ENCODE results near the gene C1QC. TPM values are rescaled to one million over a fixed set of nuclear protein-coding genes. Genes with fewer than 3 reads are reported as not detected.

Gene C1QC
- total and polyA plus RNA-seq, 11 donors: 13.9 to 674 (median 50.0) TPM

DNA sequence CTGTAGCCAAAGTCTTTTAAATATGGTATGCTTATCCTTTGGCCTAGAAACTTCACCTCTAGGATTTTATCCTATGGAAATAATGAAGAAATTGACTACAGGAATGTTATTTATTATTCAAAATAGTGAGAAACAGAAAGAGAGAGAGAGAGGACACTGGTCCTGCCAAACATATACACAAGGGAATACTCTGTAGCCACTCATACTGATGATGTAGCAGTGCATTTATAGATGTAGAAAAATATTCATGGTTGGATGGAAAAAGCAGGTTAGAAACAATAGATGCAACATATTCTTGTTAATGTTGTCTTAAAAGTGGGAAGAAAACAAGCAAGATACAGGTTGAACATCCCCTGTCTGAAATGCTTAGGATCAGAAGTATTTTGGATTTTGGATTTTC lies 45.0 kb downstream of the C1QC start:
- TF ChIP-seq, protein P1, sequence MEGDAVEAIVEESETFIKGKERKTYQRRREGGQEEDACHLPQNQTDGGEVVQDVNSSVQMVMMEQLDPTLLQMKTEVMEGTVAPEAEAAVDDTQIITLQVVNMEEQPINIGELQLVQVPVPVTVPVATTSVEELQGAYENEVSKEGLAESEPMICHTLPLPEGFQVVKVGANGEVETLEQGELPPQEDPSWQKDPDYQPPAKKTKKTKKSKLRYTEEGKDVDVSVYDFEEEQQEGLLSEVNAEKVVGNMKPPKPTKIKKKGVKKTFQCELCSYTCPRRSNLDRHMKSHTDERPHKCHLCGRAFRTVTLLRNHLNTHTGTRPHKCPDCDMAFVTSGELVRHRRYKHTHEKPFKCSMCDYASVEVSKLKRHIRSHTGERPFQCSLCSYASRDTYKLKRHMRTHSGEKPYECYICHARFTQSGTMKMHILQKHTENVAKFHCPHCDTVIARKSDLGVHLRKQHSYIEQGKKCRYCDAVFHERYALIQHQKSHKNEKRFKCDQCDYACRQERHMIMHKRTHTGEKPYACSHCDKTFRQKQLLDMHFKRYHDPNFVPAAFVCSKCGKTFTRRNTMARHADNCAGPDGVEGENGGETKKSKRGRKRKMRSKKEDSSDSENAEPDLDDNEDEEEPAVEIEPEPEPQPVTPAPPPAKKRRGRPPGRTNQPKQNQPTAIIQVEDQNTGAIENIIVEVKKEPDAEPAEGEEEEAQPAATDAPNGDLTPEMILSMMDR (IDR thresholded peaks at IDR 0.05): no peak
- TF ChIP-seq POLR2A (IDR thresholded peaks at IDR 0.05): no peak
- intact Hi-C loops (cut with DNase I): no loop called here
- peaks cover 0 to 37% (median 18%) of the 10 kb centered on the region in 9 donors for H3K27me3 ChIP-seq
- ATAC-seq: no peak
- no peak overlapping the region for H3K4me3 ChIP-seq
- no peak for DNase-seq
- no peaks in the 10 kb centered on the region for H3K9me3 ChIP-seq
- H3K27ac ChIP-seq: no peak overlapping the region
- H3K4me1 ChIP-seq: no peaks in the 10 kb centered on the region
- no peaks in the 10 kb centered on the region for H3K36me3 ChIP-seq

DNA sequence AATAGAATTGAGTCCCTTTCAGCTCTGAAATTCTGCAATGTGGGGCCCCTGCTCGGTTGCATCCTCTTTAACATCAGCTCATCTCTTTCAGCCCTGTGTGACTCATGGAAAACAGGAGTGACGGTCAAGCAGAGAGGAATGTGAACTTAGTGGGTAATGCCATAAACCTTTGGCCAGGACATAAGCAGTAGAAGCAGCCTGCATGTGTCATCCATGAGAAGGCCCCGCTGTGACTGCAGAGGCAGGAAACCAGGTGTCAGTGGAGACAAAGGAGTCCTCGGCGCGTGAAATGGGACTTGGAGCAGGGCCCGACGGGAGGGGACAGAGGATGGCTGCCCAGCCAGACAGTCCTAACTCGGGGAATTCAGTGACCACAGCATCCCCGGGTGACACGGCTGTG lies 46.1 kb downstream of the C1QC start:
- Histone ChIP-seq H3K27me3 (peaks cover 0 to 33% (median 18%) of the 10 kb centered on the region in 9 donors), H3K36me3 (no peaks in the 10 kb centered on the region), H3K4me3 (no peak overlapping the region), H3K4me1 (no peaks in the 10 kb centered on the region), H3K9me3 (no peaks in the 10 kb centered on the region), H3K27ac (no peak overlapping the region)
- TF ChIP-seq, protein P1 (IDR thresholded peaks at IDR 0.05): no peak
- TF ChIP-seq POLR2A (IDR thresholded peaks at IDR 0.05): no peak
- no peak for ATAC-seq
- DNase-seq: no peak
- 54 to 65% (median 61%) methylated on average over 11 of the region's 11 CpGs for WGBS, 4 donors
- intact Hi-C loops (cut with DNase I): no loop called here

DNA sequence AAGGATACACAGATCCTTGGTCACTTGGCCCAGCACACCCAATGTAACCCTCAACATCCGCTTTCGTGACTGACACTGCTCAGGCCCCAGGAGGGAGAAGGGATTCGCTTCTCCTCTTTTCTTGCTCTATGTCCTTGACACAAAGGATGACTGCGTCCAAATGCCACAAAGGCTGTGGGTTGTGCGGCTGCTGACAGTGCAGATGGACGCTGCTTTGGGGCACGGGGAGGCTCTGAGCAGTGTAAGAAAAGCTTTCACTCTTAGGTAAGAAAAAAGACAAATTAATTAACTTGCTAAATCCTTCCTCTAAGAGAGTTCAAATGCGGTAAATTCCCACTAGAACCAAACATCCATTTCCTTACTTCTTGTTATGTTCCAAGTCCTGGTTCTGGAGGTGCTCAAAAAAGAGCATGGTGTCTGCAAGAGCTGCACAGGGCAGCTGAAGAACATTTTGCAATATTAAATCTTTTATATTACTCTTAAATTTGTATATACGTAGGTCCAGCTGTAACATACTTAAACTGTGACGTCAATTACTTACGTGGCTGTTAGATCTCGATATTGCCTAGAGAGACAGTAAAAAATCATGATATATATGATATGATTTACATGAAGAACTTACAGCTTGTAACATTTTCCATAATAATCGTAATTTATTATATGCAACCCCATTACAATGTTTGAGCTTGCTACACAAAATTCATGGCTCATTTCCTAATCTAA lies 47.8 kb downstream of the C1QC start:
- Histone ChIP-seq H3K36me3 (no peaks in the 10 kb centered on the region), H3K4me3 (no peak overlapping the region), H3K27me3 (peaks cover 0 to 24% (median 13%) of the 10 kb centered on the region in 9 donors), H3K9me3 (no peaks in the 10 kb centered on the region), H3K4me1 (no peaks in the 10 kb centered on the region), H3K27ac (no peak overlapping the region)
- no peak for ATAC-seq
- intact Hi-C loops (cut with DNase I): no loop called here
- no peak for DNase-seq
- 74 to 81% (median 78%) methylated on average over 13 of the region's 13 CpGs for WGBS, 4 donors
- TF ChIP-seq, protein P1 (IDR thresholded peaks at IDR 0.05): no peak
- no peak for TF ChIP-seq POLR2A (IDR thresholded peaks at IDR 0.05)

DNA sequence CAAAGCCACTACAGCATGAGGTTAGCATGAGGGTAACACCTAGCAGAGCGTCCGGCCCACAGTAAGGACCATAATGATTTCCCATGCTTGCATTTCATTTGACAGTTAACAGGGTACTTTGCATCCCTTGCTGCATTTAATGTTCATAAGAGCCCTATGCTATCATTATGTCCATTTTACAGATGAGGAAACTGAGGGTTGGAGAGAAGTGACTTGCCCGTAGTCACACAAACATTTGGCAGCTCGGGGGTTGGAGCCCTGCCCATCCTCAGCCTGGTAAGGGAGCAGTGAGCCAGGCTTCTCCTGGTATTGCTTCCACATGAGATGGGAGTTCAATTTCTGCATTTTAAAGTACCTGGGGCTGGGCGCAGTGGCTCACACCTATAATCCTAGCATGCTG lies 50.7 kb downstream of the C1QC start:
- no peak for ATAC-seq
- Histone ChIP-seq H3K27ac (no peak overlapping the region), H3K27me3 (peaks cover 0 to 5% (median 0%) of the 10 kb centered on the region in 9 donors), H3K4me3 (no peak overlapping the region), H3K4me1 (no peaks in the 10 kb centered on the region), H3K36me3 (no peaks in the 10 kb centered on the region), H3K9me3 (no peaks in the 10 kb centered on the region)
- TF ChIP-seq POLR2A (IDR thresholded peaks at IDR 0.05): no peak
- TF ChIP-seq, protein P1 (IDR thresholded peaks at IDR 0.05): no peak
- intact Hi-C loops (cut with DNase I): no loop called here
- DNase-seq: no peak
- 87 to 92% (median 87%) methylated on average over 5 of the region's 5 CpGs for WGBS, 4 donors
